GM12872 (cell line): ENCODE data around the gene SDK1.
A peak's percentile ranks its signal among the peaks of the same experiment; 100 is the strongest.

Experiments
- CTCF ChIP-seq: IDR thresholded peaks from 3 replicates; pipeline ENCODE4 v1.5.1; 2011; ENCODE audit warnings: low read depth, mild to moderate bottlenecking, low read length, moderate library complexity; ENCODE audit not compliant: insufficient read depth

Gene SDK1

GRCh38 chr7:3916146-3916545 is 615.1 kb downstream of the SDK1 start:
- no peak for TF ChIP-seq CTCF

- TF ChIP-seq CTCF, result no peak
Measured at GRCh38 chr7:3917436-3917835, 616.4 kb downstream of the SDK1 start.

- no peak for TF ChIP-seq CTCF
Measured at GRCh38 chr7:3918576-3918975, 617.5 kb downstream of the SDK1 start.

GRCh38 chr7:3922175-3922635 is 621.2 kb downstream of the SDK1 start:
- TF ChIP-seq CTCF, result 0 out of 3 replicates have a peak, but pooled peaks have one; percentile 4

- no peak for TF ChIP-seq CTCF
Measured at GRCh38 chr7:3923307-3923918, 622.4 kb downstream of the SDK1 start.

- no peak for TF ChIP-seq CTCF
Measured at GRCh38 chr7:3924277-3924676, 623.2 kb downstream of the SDK1 start.

GRCh38 chr7:3927446-3928110 is 626.5 kb downstream of the SDK1 start:
- TF ChIP-seq CTCF, result no peak
